Activated CD4-positive, alpha-beta T cell treated with anti-CD3 and anti-CD28 coated beads, Interleukin-2, amount 50 U/mL, for 48 hours (primary cell): ENCODE measurements around the gene CELSR1.

Source experiments
- DNase-seq, 2 experiments: peaks; one replicate each; pipeline ENCODE4 v3.0.0-alpha.2; 2020

The CELSR1 gene

DNA sequence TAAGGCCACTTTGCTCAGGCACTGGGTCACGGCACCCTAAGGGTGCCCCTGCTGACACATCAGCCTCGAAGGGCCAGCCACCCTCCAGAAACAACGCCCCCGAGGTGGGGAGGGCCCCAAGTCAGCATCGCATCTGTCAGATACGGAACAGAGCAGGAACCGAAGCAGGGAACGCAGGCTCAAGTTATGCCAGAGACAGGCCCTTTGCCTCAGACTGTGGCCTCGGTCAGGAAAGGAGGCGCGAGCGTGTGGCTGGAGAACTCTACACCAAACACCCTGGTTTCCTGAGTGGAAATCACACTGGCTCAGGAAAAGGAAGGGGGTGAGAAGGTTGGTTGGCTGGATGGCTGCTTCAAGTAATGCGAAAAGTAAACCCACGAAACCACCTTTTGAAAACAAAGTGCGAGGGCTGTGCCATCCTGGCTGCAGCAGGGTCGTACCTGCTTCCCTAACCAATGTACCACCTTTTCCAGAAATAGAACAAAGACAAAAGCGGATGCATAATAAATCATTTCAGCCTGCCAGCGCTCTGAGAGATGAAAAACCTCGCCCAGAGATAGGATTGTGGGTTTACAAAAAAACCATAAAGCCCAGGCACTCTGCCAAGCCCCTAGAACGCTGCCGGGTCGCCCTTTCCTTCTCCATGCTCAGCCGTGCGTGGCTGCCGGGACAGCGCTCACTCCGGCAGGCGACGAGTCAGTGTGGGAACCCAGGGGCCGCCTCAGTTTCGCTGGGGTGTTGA is 163.3 kb downstream of the CELSR1 start:
- no peak for DNase-seq

DNA sequence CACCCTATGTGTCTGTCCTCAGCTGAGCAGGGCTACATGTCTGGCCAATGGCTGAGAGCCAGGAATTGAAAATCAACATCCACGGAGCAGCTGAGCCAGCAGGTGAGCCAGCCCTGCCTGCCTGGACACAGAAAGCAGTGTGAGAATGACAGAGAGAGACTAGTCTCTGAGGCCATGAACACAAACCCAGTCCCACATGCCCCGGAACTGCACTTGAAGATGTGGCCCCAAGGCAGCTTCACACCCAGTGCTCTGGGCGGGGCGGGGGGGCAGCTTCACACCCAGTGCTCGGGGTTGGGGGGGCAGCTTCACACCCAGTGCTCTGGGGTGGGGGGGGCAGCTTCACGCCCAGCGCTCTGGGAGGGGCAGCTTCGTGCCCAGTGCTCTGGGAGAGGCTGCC is 164.3 kb downstream of the CELSR1 start:
- DNase-seq, result no peak

DNA sequence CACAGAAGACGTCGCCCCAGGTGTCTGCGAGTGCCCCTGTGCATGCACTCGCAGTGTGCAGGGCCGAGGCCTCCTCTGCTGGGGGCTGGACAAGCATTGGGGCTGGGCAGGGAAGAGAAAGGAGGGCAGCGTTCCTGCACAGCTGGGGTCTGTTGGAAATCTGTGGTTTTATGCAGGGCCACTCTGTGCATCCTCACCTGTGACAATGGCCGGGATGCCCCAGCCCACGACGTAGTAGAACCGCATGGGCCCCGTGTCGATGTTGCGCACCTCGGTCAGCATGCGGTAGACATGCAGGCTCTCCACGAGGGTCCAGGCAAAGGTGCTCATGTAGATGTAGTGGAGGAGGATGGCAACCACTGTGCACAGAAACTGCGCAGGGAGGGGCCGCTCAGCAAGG is 164.7 kb downstream of the CELSR1 start:
- no peak for DNase-seq

DNA sequence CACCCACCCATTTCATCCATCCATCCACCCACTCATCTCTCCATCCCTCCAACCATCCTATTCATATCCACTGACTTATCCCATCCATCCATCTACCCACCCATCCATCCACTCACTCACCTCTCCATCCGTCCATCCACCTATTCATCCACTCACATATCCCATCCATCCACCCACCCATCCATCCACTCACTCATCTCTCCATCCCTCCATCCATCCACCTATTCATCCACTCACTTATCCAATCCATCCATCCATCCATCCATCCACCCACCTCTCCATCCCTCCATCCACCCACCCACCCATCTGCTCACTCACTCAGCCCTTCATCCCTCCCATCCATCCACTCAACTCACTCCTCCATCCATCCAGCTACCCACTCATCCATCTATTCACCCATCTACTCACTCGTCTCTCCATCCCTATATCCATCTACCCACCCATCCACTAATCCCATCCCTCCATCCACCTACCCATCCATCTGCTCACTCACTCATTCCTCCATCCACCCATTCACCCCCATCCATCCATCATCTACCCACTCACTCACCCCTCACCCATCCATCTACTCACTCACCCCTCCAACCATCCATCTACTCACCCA is 165.7 kb downstream of the CELSR1 start:
- DNase-seq, result no peak

DNA sequence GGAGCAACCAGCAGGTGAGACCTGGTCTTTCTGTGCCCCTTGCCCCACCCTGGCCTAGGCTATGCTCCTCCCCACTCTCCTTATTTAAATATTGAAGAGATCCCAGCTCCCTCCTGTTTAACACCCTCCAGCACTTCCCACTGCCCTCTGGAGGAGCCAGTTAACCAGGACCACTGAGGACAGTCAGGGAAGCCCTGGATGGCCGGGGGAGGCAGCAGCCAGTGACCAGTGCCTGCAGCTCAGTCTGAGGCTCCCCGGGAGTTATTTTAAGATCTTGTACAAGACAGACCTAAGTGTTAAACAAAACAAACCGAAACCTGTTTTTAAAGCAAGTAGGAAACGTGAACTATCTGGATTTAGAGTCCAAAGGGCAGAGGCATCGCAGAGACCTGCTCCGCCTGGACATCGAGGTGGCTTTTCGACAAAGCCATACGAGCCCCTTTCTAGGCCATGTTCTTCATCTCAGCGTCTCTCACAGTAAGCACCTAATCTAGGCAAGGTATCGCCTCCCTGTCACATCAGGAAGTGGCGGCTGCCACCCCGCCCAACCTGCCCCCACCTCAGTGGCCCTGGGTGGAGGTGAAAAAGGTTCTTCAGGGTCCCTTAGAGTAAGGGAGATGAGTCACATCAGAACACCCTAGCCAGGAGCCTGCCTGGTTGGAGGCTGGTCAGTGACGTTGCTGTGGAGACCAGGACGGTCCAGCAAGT is 166.7 kb downstream of the CELSR1 start:
- no peak for DNase-seq

DNA sequence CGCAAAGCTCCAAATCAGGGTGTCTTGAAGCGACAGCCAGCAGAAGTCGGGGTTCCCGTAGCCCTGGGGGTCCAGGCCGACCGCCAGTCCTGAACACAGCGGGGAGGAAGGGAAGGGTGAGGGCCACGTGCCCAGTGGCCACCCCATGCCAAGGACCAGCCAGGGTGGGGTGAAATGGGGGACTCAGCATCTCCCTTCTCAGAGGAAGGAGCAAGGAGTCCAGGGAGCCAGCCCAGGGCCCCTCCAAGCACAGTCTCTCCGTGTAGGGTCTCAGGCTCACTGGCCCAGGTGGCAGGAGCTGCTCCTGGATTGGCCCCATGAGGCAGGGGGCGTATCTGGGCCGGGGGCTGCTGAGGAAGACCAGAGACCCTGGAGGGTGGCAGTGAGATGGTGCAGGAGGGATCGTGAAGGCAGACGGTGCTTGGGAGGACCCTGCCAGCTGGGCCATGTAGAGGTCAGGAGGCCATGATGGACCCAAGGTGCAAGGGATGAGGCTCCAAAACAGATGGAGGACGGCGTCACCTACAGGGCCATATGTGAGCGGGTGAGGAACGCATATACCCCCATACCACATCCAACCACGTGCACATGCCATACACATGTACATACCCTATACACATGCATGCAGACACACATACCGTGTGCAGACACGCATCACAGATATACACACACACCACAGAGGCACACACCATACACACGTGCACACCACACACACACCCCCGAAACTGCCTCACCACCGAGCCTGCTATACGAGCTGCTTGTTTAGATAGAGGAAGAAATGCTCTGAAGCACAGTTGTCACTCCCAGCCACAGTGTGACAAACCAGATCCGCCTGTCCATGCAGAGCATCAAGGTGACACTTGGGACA is 167.5 kb downstream of the CELSR1 start:
- DNase-seq, result no peak

DNA sequence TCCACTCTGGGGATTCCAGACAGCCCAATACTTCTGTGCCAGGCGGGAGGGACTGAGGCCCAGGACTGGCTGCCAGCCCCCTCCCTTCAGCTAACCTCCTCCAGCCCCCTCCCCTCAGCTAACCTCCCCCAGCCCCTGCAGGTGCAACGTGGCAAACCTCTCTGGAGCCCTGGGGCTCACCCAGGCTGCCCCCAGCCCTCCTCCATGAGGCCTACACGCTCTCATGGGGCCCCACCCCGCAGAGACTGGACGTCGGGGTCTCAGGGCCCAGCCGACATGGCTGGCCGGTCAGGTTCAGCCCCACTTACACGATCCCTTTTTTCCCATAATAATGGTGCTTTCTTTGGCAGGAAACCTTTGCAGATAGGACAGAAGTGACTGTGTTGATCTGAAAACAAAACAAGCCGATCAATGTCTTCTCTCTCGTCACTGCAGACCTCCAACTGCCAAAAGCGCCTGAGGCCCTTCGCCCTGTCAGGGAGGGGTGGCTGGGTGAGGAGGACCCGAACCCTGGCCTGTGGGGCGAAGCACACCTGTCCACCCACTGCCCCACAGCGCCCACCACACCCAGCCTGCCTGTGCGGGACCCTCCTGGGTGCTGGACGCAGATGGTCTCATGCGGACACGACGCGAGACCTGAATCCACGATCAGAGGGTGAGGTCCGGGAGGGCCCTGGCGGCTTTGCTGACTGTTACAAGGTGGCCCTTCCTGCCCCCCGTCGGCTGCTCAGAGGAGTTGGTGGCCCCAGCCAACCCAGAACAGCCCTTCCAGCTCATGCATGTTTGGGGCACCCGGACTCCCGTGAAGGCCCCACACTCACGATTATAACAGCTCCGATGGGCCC is 168.3 kb downstream of the CELSR1 start:
- DNase-seq, result no peak

DNA sequence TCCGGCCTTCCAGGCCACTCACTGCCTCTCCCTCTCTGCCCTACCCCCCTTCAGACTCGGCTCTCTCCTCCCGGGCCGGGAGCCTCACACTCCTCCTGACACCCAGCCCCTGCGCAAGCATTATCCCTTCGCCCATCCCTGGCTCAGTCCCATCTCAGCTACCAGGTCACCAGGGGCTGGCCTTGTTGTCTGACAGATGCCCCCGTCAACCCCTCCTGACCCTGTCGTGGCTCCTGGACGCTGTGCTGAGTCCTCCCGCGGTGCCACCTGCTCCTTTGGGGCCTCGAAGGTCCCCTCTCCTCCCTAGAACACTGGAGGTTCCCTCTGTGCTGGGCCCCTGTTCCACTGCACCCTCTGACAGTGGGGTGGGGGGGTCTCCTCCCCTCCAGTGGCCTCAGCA is 169.0 kb downstream of the CELSR1 start:
- DNase-seq, result no peak

DNA sequence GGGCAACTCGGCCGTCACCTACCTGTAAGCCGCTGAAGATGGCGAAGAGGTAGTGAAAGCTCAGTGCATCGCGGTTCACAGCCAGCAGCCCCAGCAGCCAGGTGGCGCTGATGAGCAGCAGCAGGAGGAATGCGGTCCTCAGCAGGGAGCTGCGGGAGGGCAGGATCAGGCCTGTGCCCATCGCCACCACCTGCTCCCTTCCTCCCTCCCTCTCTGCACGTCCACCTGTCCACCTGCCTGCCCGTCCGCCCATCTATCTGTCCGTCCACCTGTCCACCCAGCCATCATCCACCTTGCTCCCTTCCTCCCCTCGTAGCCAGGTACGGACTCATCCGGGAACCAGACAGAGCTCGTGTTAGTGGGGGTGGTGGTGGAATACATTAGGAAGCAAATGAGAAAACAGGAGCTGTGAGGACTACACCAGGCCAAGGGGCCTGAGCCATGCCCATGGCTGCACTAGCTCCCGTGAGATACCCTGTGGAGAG is 169.7 kb downstream of the CELSR1 start:
- DNase-seq, result peak; percentile 79 to 83

DNA sequence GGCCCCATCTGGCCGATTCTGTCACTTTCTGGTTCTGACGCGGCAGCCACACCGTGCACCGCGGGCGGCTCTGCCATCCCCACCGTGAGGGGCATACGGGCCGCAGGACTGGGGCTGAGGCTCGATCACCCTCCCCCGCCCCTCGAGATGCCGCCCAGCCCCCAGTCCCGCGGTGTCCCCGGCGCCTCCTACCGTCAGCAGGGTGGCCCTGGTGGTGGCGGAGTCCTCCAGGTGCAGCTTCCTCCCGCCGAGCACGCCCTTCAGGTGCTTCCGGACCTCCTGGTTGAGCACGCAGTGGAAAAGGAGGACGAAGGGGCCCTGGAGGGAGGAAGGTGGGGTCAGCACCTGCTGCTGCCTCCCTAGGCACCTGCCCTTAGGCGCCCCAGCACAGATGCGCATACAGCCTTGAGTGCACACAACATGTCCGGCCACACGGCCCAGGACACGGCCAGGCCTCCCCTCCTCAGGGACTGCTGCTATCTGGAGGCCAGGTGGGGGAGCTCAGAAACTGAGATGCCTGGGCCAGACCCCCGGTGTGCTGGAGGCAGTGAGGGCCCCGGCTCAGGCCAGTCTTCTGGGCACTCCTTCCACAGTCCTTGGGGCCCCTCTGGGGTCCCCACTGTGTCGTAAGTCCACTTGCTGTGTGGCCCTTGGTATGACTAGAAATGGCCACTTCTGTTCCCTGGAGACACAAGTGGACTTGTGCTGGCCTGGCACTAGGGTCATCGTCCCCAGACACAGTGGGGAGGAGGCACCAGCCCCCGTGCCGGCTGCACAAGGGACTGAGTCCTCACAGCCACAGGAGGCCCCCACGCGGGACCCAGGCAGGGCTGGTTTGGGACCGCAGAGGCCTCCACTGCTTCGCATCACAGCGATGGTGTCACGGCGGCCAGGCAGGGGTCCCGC is 170.4 kb downstream of the CELSR1 start:
- DNase-seq, result no peak

DNA sequence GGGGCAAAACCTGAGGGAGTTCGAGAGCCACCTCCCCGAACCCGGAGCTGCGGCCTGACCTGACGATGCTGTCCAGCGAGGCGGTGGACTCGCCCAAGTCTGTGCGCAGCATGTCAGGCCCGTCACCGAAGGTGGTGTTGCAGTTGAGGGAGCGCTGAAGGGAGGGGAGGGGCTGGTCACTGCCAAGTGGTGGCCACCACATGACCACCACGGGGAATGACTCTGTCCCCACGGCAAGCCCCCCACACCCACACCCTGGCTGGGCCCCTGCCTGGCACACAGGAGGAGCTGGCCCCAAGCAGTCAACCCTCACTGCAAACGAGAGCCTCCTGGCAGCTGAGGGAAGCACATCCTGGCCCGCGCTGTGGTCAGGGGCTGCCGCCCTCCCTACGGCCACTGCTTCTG is 171.1 kb downstream of the CELSR1 start:
- no peak for DNase-seq

DNA sequence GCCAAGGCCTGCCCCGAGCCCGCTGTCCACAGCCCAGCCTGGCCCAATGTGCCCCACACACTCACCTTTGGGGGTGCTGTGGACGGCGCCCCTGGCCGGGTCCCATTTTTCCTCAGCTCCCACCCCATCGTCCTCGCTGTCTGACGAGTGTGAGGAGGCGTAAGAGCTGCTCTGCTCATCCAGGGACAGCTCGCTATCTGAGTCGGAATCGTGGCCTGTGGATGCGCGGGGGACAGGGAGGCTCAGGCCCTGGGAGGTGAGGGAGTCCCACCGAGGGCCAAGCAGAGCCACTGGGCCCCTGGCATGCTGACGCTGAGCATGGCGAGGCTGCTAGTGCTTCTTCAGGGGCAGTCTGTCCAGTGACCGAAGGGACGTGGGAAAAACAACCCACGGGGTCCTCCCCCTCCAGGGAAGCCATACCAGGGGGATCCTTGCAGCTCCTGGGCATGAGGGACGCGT is 172.2 kb downstream of the CELSR1 start:
- no peak for DNase-seq

DNA sequence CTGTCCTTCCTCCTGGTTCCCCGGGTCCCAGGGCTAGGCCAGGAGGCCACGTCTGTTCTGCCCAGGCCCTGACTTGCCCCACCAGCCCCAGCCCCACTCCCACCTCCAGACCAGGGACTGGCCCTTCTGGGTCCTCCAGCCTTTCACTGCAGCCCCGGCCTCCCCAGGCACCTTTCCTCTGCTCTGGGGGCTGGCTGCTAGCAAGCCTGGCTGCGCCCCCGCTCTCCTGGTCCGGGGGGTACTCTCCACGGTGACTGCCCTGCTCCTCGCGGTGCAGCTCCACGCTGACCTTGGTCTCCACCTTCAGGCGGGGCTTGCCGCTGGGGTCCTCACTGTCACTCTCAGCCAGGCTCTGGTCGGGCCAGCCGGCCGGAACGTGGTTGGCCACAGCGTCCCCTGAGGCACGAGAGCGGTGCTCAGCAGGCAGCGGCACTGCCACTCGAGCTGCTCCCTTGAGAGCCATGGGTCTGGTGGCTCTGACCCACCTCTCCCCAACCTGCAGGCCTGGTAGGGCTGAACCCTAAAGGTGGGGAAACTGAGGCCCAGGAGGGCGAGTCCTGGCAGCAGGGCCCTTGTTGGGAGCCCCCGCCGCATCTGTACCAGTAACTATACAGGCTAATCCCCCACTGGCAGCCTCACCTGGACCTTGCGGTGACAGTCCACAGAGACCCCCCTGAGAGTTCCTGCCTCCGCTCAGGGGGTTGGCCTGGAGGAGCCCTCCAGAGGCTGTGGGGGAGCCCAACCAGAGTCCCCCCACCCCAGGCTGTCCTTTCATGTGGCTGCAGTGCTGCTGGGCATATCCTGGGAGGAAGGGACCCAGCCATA is 172.9 kb downstream of the CELSR1 start:
- DNase-seq, result no peak

DNA sequence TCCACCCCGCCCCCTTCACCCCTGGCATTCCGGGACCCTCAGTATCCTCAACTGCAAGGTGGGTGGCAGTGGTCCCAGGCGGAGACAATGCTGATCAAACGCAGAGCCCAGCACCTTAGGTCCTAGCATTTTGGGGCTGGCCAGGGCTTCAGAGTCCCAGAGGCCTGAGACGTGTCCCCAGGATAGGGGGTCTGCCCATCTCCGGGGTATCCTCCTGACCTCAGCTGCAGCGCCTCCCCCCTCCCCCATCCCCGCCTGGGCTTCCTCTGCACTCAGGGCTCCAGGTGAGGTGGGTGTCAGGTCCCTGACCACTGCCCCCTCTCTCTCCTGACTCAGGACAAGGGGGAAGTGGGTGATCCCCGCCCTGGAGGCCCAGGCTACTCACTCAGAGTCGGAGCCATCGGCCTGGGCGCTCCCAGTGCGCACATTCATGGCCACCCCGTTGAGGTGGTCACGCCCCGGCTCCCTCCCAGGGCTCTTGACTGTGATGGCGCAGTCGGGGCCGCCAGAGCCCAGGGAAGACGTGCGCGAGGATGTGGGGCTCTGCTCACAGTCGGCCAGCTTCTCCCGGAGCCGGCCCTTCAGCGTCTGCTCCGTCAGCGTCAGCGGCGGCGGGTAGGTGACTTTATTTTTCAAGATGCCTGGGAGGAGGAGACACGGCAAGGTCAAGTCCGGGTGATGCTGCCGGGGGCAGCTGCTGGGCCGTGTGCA is 173.7 kb downstream of the CELSR1 start:
- DNase-seq, result no peak

DNA sequence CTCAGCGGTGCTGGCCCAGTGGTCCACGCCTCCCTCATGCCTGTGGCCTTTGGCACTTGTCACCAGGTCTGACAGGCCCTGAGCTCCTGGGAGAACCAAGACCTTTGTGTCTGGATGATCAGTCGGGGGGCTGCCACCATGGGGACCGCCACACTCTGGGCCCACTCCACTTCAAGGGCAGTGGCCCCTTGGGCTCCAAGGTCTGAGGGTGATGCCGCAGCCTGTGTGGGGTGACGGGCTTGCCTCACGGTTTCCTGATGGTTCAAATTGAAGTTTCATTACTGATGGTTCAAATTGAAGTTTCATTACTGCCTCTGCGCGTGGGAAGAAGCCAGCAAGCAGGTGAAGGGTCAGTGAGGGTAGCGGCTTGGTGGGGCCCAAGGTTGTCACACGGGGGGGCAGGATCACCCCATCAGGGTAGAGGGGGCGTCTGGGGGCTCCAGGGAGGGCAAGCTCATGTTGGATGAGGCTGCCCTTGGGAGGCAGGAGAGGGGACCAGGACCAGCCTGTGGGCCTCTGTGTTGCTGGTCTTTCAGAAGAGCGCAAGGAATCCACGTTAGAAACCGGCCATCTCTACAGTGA is 174.4 kb downstream of the CELSR1 start:
- no peak for DNase-seq

DNA sequence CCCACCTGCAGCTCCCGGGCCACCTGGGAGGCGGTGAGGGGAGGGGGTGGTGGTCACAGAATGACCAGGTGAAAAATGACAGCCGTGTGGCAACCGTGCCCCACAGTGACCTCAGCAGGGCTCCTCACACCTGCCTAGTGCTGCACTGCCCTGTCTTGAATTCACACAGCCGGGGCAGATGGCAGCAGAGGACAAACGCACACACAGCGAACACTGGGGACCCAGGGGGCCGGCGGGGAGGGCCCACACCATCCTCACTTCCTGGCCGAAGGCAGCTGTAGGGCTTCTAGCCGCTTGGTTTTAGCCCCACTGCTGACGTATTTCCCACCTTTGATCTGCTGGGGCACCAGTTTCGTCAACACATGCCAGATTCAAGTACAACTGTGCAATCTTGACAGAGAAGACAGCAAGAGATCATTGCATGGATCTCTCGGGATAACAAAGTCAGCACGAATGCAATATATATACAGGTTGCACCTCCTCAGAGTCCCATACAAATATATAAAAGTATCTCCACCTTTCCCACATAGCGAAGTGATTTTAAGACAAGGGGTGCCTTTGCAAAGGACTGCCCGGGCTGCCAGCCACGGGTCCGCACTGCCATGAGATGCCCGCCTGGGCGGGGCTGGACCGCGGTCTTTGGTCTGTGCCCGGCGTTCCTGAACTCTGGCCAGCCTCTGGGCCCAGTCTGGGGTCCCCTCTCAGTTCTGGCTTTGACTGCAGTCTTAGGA is 175.1 kb downstream of the CELSR1 start:
- no peak for DNase-seq

DNA sequence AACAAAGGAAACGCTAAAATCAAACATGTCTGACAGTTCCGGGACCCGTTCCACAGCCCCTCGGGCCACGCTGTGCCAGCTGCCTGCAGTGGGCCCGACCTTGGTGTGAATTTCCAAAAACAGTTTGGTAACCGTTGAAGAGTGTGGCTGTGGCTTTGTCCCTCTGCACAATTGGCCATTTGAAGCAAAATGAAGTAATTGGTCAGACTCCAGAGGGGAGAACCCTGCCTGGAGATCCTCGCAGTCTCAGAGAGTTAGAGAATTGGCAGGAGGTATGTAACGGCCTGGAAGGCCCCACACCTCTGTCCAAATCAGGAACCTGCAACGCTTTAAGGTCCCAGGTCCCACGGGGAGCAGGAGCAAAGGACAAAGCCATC is 175.6 kb downstream of the CELSR1 start:
- no peak for DNase-seq

DNA sequence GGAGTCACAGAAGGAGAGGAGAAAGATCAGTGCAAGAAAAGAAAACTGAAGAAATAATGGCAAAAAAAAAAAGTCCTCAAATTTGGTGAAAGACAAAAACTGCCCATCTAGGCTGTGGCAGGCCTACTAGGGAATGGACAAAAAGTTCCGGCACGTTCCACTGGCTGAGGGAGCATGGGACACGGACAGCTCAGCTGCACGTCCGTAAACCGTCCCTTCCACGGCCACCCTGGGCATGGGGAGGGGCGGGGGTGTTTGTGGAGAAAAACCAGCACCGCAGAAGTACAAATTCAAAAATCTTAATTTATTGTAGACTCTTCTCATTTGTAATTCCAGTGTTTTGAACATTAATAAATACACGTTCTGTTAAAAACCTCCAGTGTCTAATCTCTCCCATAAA is 176.5 kb downstream of the CELSR1 start:
- DNase-seq, result no peak
